ENCODE measurements around the gene LPP. TPM values are rescaled to one million over a fixed set of nuclear protein-coding genes. Genes with fewer than 3 reads are reported as not detected.
A peak's percentile ranks its signal among the peaks of the same experiment; 100 is the strongest.

LPP gene
- 23.2 and 32.6 TPM in 2 replicates for total RNA-seq (2014; rRNA removed; shearing (Covaris generic))

- DNase-seq (ENCODE audit: low read depth) = peak; percentile 91
These were observed at the start of gene LPP for GRCh38 chr3:188154014-188154808. Gene LPP (plus strand): TSS chr3:188154157. CDS start chr3:188406121, 251,964 bp downstream.

GRCh38 chr3:188106006-188106405, 48.0 kb upstream of the LPP start:
- DNase-seq (ENCODE audit: low read depth) = no peak

- no peak for DNase-seq (ENCODE audit: low read depth)
These were observed 47.5 kb upstream of the LPP start for GRCh38 chr3:188106454-188106853.

GRCh38 chr3:188106887-188107830, 46.8 kb upstream of the LPP start:
- no peak for DNase-seq (ENCODE audit: low read depth)

GRCh38 chr3:188108703-188109412, 45.1 kb upstream of the LPP start:
- peak; percentile 62 for DNase-seq (ENCODE audit: low read depth)

- no peak for DNase-seq (ENCODE audit: low read depth)
These were observed 42.9 kb upstream of the LPP start for GRCh38 chr3:188111002-188111584.

- DNase-seq (ENCODE audit: low read depth) = no peak
These were observed 40.2 kb upstream of the LPP start for GRCh38 chr3:188113756-188114155.

- DNase-seq (ENCODE audit: low read depth) = no peak
These were observed 34.1 kb upstream of the LPP start for GRCh38 chr3:188119846-188120245.

GRCh38 chr3:188122571-188123169, 31.3 kb upstream of the LPP start:
- DNase-seq (ENCODE audit: low read depth) = no peak

GRCh38 chr3:188123170-188123905, 30.6 kb upstream of the LPP start:
- no peak for DNase-seq (ENCODE audit: low read depth)

GRCh38 chr3:188124184-188124583, 29.8 kb upstream of the LPP start:
- DNase-seq (ENCODE audit: low read depth) = no peak

- no peak for DNase-seq (ENCODE audit: low read depth)
These were observed 28.9 kb upstream of the LPP start for GRCh38 chr3:188125076-188125475.

GRCh38 chr3:188126276-188126675, 27.7 kb upstream of the LPP start:
- DNase-seq (ENCODE audit: low read depth) = no peak

- no peak for DNase-seq (ENCODE audit: low read depth)
These were observed 27.0 kb upstream of the LPP start for GRCh38 chr3:188126934-188127333.

- no peak for DNase-seq (ENCODE audit: low read depth)
These were observed 25.1 kb upstream of the LPP start for GRCh38 chr3:188128905-188129304.

- DNase-seq (ENCODE audit: low read depth) = peak; percentile 61
These were observed 22.9 kb upstream of the LPP start for GRCh38 chr3:188131023-188131422.

- DNase-seq (ENCODE audit: low read depth) = peak; percentile 52
These were observed 20.7 kb upstream of the LPP start for GRCh38 chr3:188133219-188133618.

- peak; percentile 63 for DNase-seq (ENCODE audit: low read depth)
These were observed 20.3 kb upstream of the LPP start for GRCh38 chr3:188133646-188134045.

- no peak for DNase-seq (ENCODE audit: low read depth)
These were observed 19.9 kb upstream of the LPP start for GRCh38 chr3:188134079-188134478.

GRCh38 chr3:188134856-188135255, 19.1 kb upstream of the LPP start:
- DNase-seq (ENCODE audit: low read depth) = no peak

All from M059J (cell line).